ENCODE results near the gene TBX21.

TBX21 gene

GRCh38 chr17:47733047-47733673 lies at the start of gene TBX21:
Gene TBX21 (plus strand): TSS chr17:47733236. CDS start chr17:47733455, 219 bp downstream.
- peak; percentile 71 for DNase-seq

GRCh38 chr17:47684025-47684424 lies 49.0 kb upstream of the TBX21 start:
- no peak for DNase-seq

GRCh38 chr17:47684535-47685193 lies 48.4 kb upstream of the TBX21 start:
- no peak for DNase-seq

GRCh38 chr17:47685556-47686275 lies 47.3 kb upstream of the TBX21 start:
- DNase-seq = no peak

GRCh38 chr17:47686276-47686635 lies 46.8 kb upstream of the TBX21 start:
- no peak for DNase-seq

GRCh38 chr17:47686664-47687327 lies 46.2 kb upstream of the TBX21 start:
- DNase-seq = no peak

GRCh38 chr17:47687328-47687690 lies 45.7 kb upstream of the TBX21 start:
- no peak for DNase-seq

- no peak for DNase-seq
These were observed 45.3 kb upstream of the TBX21 start for GRCh38 chr17:47687748-47688147.

- no peak for DNase-seq
These were observed 42.9 kb upstream of the TBX21 start for GRCh38 chr17:47690121-47690520.

- DNase-seq = no peak
These were observed 40.7 kb upstream of the TBX21 start for GRCh38 chr17:47692137-47692894.

GRCh38 chr17:47692895-47693730 lies 39.9 kb upstream of the TBX21 start:
- no peak for DNase-seq

GRCh38 chr17:47693731-47694580 lies 39.1 kb upstream of the TBX21 start, which contains the start of gene TBKBP1:
Gene TBKBP1 (plus strand): TSS chr17:47694161. CDS start chr17:47696113, 1,952 bp downstream.
- DNase-seq = peak; percentile 73

- DNase-seq = no peak
These were observed 38.2 kb upstream of the TBX21 start for GRCh38 chr17:47694581-47695428.

- DNase-seq = no peak
These were observed 37.3 kb upstream of the TBX21 start for GRCh38 chr17:47695429-47696376.

GRCh38 chr17:47696717-47697642 lies 36.1 kb upstream of the TBX21 start:
- no peak for DNase-seq

- DNase-seq = no peak
These were observed 34.9 kb upstream of the TBX21 start for GRCh38 chr17:47697906-47698711.
